OCI-LY7 (cell line): Measurements from ENCODE around the gene PSMB11. TPM values are rescaled to one million over a fixed set of nuclear protein-coding genes. Genes with fewer than 3 reads are reported as not detected.

Source experiments
- BruUV-seq: library from RNA; stranded (reverse); fragments of 400-500 nt; replicated peaks from 2 replicates; lab custom pipeline; 2021; lab: Mats Ljungman, UMichigan
- CTCF ChIA-PET: fragments of 300-600 bp; sonication (Branson Sonifier 250); formaldehyde crosslinking; loops from one replicate; lab custom pipeline; 2022; ENCODE audit warnings: antibody characterized with exemption; ENCODE audit not compliant: unreplicated experiment; lab: Charles Lee
- POLR2A ChIA-PET: fragments of 300-600 bp; sonication (Branson Sonifier 250); formaldehyde crosslinking; loops from one replicate; lab custom pipeline; 2022; ENCODE audit warnings: antibody characterized with exemption; lab: Charles Lee
- DNase-seq: peaks from one replicate; pipeline ENCODE4 v3.0.0-alpha.2; 2015; ENCODE audit warnings: low spot score
- H2AFZ ChIP-seq: fragments of 200-600 bp; sonication (generic), shearing (Covaris generic); 2 replicates; pipeline ENCODE4 v1.6.1; 2014; ENCODE audit warnings: mild to moderate bottlenecking, antibody characterized with exemption, low read length, moderate library complexity
- H3K27ac ChIP-seq: fragments of 200-600 bp; sonication (generic); 2 replicates; pipeline ENCODE4 v1.5.1; 2014; ENCODE audit warnings: mixed run types, low read depth, mild to moderate bottlenecking, moderate library complexity, low read length, inconsistent platforms; ENCODE audit not compliant: poor library complexity, severe bottlenecking
- H3K36me3 ChIP-seq: fragments of 200-600 bp; sonication (generic); 2 replicates; pipeline ENCODE4 v1.6.1; 2014; ENCODE audit warnings: mild to moderate bottlenecking, antibody characterized with exemption, low read length, moderate library complexity, mixed read lengths; ENCODE audit not compliant: insufficient read depth
- H3K4me1 ChIP-seq: fragments of 200-600 bp; sonication (generic); 2 replicates; pipeline ENCODE4 v1.5.1; 2014; ENCODE audit warnings: mild to moderate bottlenecking, low read length; ENCODE audit not compliant: insufficient read depth, poor library complexity, severe bottlenecking
- H3K4me2 ChIP-seq: fragments of 200-600 bp; sonication (generic); 2 replicates; pipeline ENCODE4 v1.6.1; 2014; ENCODE audit warnings: mild to moderate bottlenecking, low read length
- H3K4me3 ChIP-seq: fragments of 200-600 bp; sonication (generic); 2 replicates; pipeline ENCODE4 v1.5.1; 2014; ENCODE audit warnings: mild to moderate bottlenecking, low read depth, low read length; ENCODE audit not compliant: poor library complexity, severe bottlenecking
- H3K79me2 ChIP-seq: fragments of 200-600 bp; sonication (generic); 2 replicates; pipeline ENCODE4 v1.6.1; 2016; ENCODE audit warnings: low read depth, mild to moderate bottlenecking, low read length, moderate library complexity, mixed read lengths; ENCODE audit not compliant: insufficient read depth
- H3K9me2 ChIP-seq: fragments of 200-600 bp; sonication (generic); 2 replicates; pipeline ENCODE4 v1.6.1; 2016; ENCODE audit warnings: mild to moderate bottlenecking, low read length, mixed read lengths; ENCODE audit not compliant: insufficient read depth
- H3K9me3 ChIP-seq: fragments of 200-600 bp; sonication (generic); 2 replicates; pipeline ENCODE4 v1.6.1; 2014; ENCODE audit warnings: mild to moderate bottlenecking, mixed run types, low read length, mixed read lengths
- H4K20me1 ChIP-seq: fragments of 200-600 bp; sonication (generic); 2 replicates; pipeline ENCODE4 v1.6.1; 2014; ENCODE audit warnings: mild to moderate bottlenecking, antibody characterized with exemption, low read length, moderate library complexity, mixed read lengths; ENCODE audit not compliant: insufficient read depth
- CTCF ChIP-seq: fragments of 200-600 bp; sonication (generic); conservative IDR thresholded peaks from 2 replicates; pipeline ENCODE4 v1.5.1; 2014; ENCODE audit warnings: mild to moderate bottlenecking, antibody characterized with exemption, low read length, moderate library complexity, mixed read lengths
- EZH2phosphoT487 ChIP-seq: fragments of 200-600 bp; sonication (generic); IDR thresholded peaks from 2 replicates; pipeline ENCODE4 v1.6.1; 2018; ENCODE audit warnings: low read depth, borderline replicate concordance, mild to moderate bottlenecking, mixed run types, antibody characterized with exemption, low read length, moderate library complexity, mixed read lengths
- intact Hi-C: fragments of 100-400 bp; cut with micrococcal nuclease; formaldehyde crosslinking; loops from one replicate; pipeline ENCODE4 v1.10.0; 2022; ENCODE audit not compliant: unreplicated experiment
- total RNA-seq, 2 experiments: library from RNA; depleted of rRNA in 1 of 2; stranded (reverse); fragments of >200 nt in 1 of 2; shearing (Covaris generic) in 1 of 2; gene quantifications; 2 replicates each; pipeline ENCODE4 v1.2.3, GENCODE V29; 2014 to 2022

The PSMB11 gene
- total RNA-seq, 2 experiments from 2014 or later, result not detected

GRCh38 chr14:23009483-23009938 is 32.5 kb upstream of the PSMB11 start:
- TSS peak; percentile 93 for BruUV-seq
- Histone ChIP-seq H3K36me3 (no peaks in the 10 kb centered on the region), H3K4me3 (peak overlapping the region; percentile 68), H3K27ac (peak overlapping the region; percentile 82), H2AFZ (peak overlapping the region; percentile 99), H3K4me2 (peak overlapping the region; percentile 100), H3K9me2 (no peaks in the 10 kb centered on the region), H4K20me1 (no peaks in the 10 kb centered on the region), H3K4me1 (peaks cover 44% of the 10 kb centered on the region), H3K9me3 (no peaks in the 10 kb centered on the region), H3K79me2 (peaks cover 32% of the 10 kb centered on the region; the same call in 1 of the 2 replicates)
- TF ChIP-seq CTCF (no peak), EZH2phosphoT487 (no peak)
- intact Hi-C loops, result loop anchor here (5.0 kb wide), 3 partner anchors 137 to 452 kb away; partner anchors contain the start of genes LRP10 and PPP1R3E
- no peak for DNase-seq
- POLR2A ChIA-PET, result interaction anchor here (1.2 kb wide), 1 partner anchor 14 kb away, joined by 3 read pairs; no protein-coding TSS in a partner anchor
- CTCF ChIA-PET, result interaction anchor here (0.8 kb wide), 1 partner anchor 48 kb away, joined by 4 read pairs; no protein-coding TSS in a partner anchor

- Histone ChIP-seq H2AFZ (peak within 1 kb of the TSS; percentile 99), H3K4me1 (peaks cover 44% of the 10 kb centered on the region), H3K4me2 (peak within 1 kb of the TSS; percentile 100), H3K79me2 (peaks cover 32% of the 10 kb centered on the region; the same call in 1 of the 2 replicates), H4K20me1 (no peaks in the 10 kb centered on the region), H3K9me3 (no peaks in the 10 kb centered on the region), H3K36me3 (no peaks in the 10 kb centered on the region), H3K4me3 (peak within 1 kb of the TSS; percentile 68), H3K9me2 (no peaks in the 10 kb centered on the region), H3K27ac (peak within 1 kb of the TSS; percentile 82)
- DNase-seq, result peak; percentile 86
- CTCF ChIA-PET, result no interaction called here
- BruUV-seq, result no TSS peak
- POLR2A ChIA-PET, result interaction anchor here (0.5 to 2.0 kb wide), 5 partner anchors 9 to 283 kb away, joined by 3 to 11 read pairs (median 3); no protein-coding TSS in a partner anchor
- TF ChIP-seq EZH2phosphoT487 (no peak), CTCF (no peak)
- intact Hi-C loops, result loop anchor here (1.0 to 5.0 kb wide), 4 partner anchors 24 to 453 kb away; partner anchors contain the start of genes LRP10, PPP1R3E and PSMB5
Observed at GRCh38 chr14:23009939-23010726, 31.9 kb upstream of the PSMB11 start, which contains the start of gene C14orf93. TSS of gene C14orf93 (minus strand) at chr14:23010143. CDS start at chr14:22999023, 11,120 bp downstream.
